ENCODE results near the gene MTF2.
"Not testable (repeated sequence)": the region's sequence is repeated elsewhere in the genome, so short reads cannot be mapped to it uniquely, and the experiment has no call there.

MTF2 gene

GRCh38 chr1:93078986-93079654 is at the start of gene MTF2:
TSS of gene MTF2 (plus strand) at chr1:93079283. CDS start at chr1:93079527, 244 bp downstream.
- peak; percentile 93 for DNase-seq

- DNase-seq = no peak
Observed at GRCh38 chr1:93029317-93029716, 49.8 kb upstream of the MTF2 start.

GRCh38 chr1:93030191-93030590 is 48.9 kb upstream of the MTF2 start:
- DNase-seq = not testable (repeated sequence)

- no peak for DNase-seq
Observed at GRCh38 chr1:93031711-93032110, 47.4 kb upstream of the MTF2 start.

- no peak for DNase-seq
Observed at GRCh38 chr1:93033029-93033428, 46.1 kb upstream of the MTF2 start.

GRCh38 chr1:93033785-93034184 is 45.3 kb upstream of the MTF2 start:
- no peak for DNase-seq

GRCh38 chr1:93034397-93034796 is 44.7 kb upstream of the MTF2 start:
- DNase-seq = no peak

- no peak for DNase-seq
Observed at GRCh38 chr1:93036672-93037071, 42.4 kb upstream of the MTF2 start.

GRCh38 chr1:93042187-93043056 is 36.7 kb upstream of the MTF2 start:
- DNase-seq = no peak

- no peak for DNase-seq
Observed at GRCh38 chr1:93043057-93043557, 36.0 kb upstream of the MTF2 start.

GRCh38 chr1:93047618-93048017 is 31.5 kb upstream of the MTF2 start:
- DNase-seq = no peak

GRCh38 chr1:93051961-93052360 is 27.1 kb upstream of the MTF2 start:
- DNase-seq = no peak

GRCh38 chr1:93056214-93056613 is 22.9 kb upstream of the MTF2 start:
- peak; percentile 12 for DNase-seq

GRCh38 chr1:93056649-93057048 is 22.4 kb upstream of the MTF2 start:
- no peak for DNase-seq

GRCh38 chr1:93061895-93062792 is 16.9 kb upstream of the MTF2 start:
- DNase-seq = no peak

- DNase-seq = no peak
Observed at GRCh38 chr1:93076268-93076667, 2.8 kb upstream of the MTF2 start.

- no peak for DNase-seq
Observed at GRCh38 chr1:93078203-93078602, 880 bp upstream of the MTF2 start.

- DNase-seq = no peak
Observed at GRCh38 chr1:93078638-93078985, 471 bp upstream of the MTF2 start.

GRCh38 chr1:93079685-93080141 is 630 bp downstream of the MTF2 start:
- no peak for DNase-seq

GRCh38 chr1:93080179-93080823 is 1.2 kb downstream of the MTF2 start:
- no peak for DNase-seq

- DNase-seq = no peak
Observed at GRCh38 chr1:93081716-93082115, 2.6 kb downstream of the MTF2 start.

GRCh38 chr1:93082313-93082712 is 3.2 kb downstream of the MTF2 start:
- DNase-seq = no peak
